ENCODE data around the gene MPO.

The MPO gene

GRCh38 chr17:58294034-58294433, 13.3 kb upstream of the MPO start:
- no peak for TF ChIP-seq CTCF (IDR thresholded peaks at IDR 0.05; ENCODE audit: low read depth, low read length, missing control alignments)
- no peak for DNase-seq (ENCODE audit: extremely low read depth, low read depth)
- H3K4me3 ChIP-seq (replicated peaks; ENCODE audit: low read depth, low read length), result no peak overlapping the region

DNA sequence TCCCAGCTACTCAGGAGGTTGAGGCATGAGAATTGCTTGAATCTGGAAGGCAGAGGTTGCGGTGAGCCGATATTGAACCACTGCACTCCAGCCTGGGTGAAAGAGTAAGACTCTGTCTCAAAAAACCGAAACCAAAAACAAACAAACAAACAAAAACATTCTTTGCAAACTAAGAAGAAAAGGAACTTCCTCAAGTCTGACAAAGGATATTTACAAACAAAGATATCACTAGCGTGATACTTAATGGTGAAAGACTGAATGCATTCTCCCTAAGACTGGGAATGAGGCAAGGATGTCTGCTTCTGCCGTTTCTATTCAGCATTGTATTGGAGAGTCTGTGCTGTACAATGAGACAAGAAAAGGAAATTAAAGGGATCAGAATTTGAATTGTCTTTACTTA, 10.5 kb upstream of the MPO start:
- H3K4me3 ChIP-seq (replicated peaks; ENCODE audit: low read depth, low read length), result no peak overlapping the region
- DNase-seq (ENCODE audit: extremely low read depth, low read depth), result no peak
- no peak for TF ChIP-seq CTCF (IDR thresholded peaks at IDR 0.05; ENCODE audit: low read depth, low read length, missing control alignments)

GRCh38 chr17:58289869-58290268, 9.1 kb upstream of the MPO start:
- DNase-seq (ENCODE audit: extremely low read depth, low read depth), result no peak
- no peak overlapping the region for H3K4me3 ChIP-seq (replicated peaks; ENCODE audit: low read depth, low read length)
- TF ChIP-seq CTCF (IDR thresholded peaks at IDR 0.05; ENCODE audit: low read depth, low read length, missing control alignments), result no peak

GRCh38 chr17:58285422-58285810, 4.7 kb upstream of the MPO start:
- no peak for DNase-seq (ENCODE audit: extremely low read depth, low read depth)
- TF ChIP-seq CTCF (IDR thresholded peaks at IDR 0.05; ENCODE audit: low read depth, low read length, missing control alignments), result no peak

GRCh38 chr17:58284613-58285421, 4.1 kb upstream of the MPO start:
- H3K4me3 ChIP-seq (replicated peaks; ENCODE audit: low read depth, low read length), result no peak overlapping the region
- TF ChIP-seq CTCF (IDR thresholded peaks at IDR 0.05; ENCODE audit: low read depth, low read length, missing control alignments), result no peak
- no peak for DNase-seq (ENCODE audit: extremely low read depth, low read depth)

More at GRCh38 chr17:58285422-58285810, 4.7 kb upstream of the MPO start:
- H3K4me3 ChIP-seq (replicated peaks; ENCODE audit: low read depth, low read length), result no peak overlapping the region

GRCh38 chr17:58283674-58284612, 3.2 kb upstream of the MPO start:
- no peak for TF ChIP-seq CTCF (IDR thresholded peaks at IDR 0.05; ENCODE audit: low read depth, low read length, missing control alignments)
- H3K4me3 ChIP-seq (replicated peaks; ENCODE audit: low read depth, low read length), result no peak overlapping the region
- no peak for DNase-seq (ENCODE audit: extremely low read depth, low read depth)
